Liver (tissue), 9 donors: ENCODE results near the gene AOAH. TPM values are rescaled to one million over a fixed set of nuclear protein-coding genes. Genes with fewer than 3 reads are reported as not detected.

ENCODE experiments used
- DNase-seq: peaks from one replicate; pipeline ENCODE4 v3.0.0-alpha.2; 2017; ENCODE audit warnings: low spot score
- H3K27ac ChIP-seq, 2 donors: one replicate each; pipeline ENCODE4 v1.7.0; 2013; ENCODE audit warnings: inconsistent platforms in 2 of 2, low read length in 2 of 2, control low read depth in 1 of 2, low read depth in 1 of 2, mild to moderate bottlenecking in 1 of 2
- H3K27me3 ChIP-seq, 4 donors: one replicate each; pipeline versions ENCODE4 v1.6.1 to v1.7.0; 2013; ENCODE audit warnings: low read length in 3 of 4, inconsistent platforms in 1 of 4, mild to moderate bottlenecking in 1 of 4, moderate library complexity in 1 of 4; ENCODE audit not compliant: control insufficient read depth in 4 of 4, insufficient read depth in 4 of 4
- H3K36me3 ChIP-seq, 4 donors: one replicate each; pipeline versions ENCODE4 v1.6.1 to v1.7.0; 2013; ENCODE audit warnings: low read length in 3 of 4, mild to moderate bottlenecking in 3 of 4, low read depth in 1 of 4, moderate library complexity in 1 of 4; ENCODE audit not compliant: control insufficient read depth in 4 of 4, insufficient read depth in 3 of 4
- H3K4me1 ChIP-seq, 4 donors: one replicate each; pipeline versions ENCODE4 v1.6.1 to v1.7.0; 2013; ENCODE audit warnings: low read length in 3 of 4, mild to moderate bottlenecking in 3 of 4, moderate library complexity in 1 of 4; ENCODE audit not compliant: control insufficient read depth in 4 of 4, insufficient read depth in 4 of 4
- H3K4me3 ChIP-seq, 3 donors: one replicate each; pipeline versions ENCODE4 v1.6.1 to v1.7.0; 2013; ENCODE audit warnings: low read length in 3 of 3, control low read depth in 1 of 3, low read depth in 1 of 3, mild to moderate bottlenecking in 1 of 3
- H3K9ac ChIP-seq, 2 donors: one replicate each; pipeline ENCODE4 v1.7.0; 2013; ENCODE audit warnings: low read length in 2 of 2, mild to moderate bottlenecking in 2 of 2, moderate library complexity in 2 of 2, control low read depth in 1 of 2, low read depth in 1 of 2
- H3K9me3 ChIP-seq, 4 donors: one replicate each; pipeline versions ENCODE4 v1.6.1 to v1.7.0; 2013; ENCODE audit warnings: low read length in 3 of 4; ENCODE audit not compliant: control insufficient read depth in 4 of 4
- EGR1 ChIP-seq, 2 donors: IDR thresholded peaks; 2 replicates each; pipeline ENCODE4 v1.6.1; 2016 to 2018; ENCODE audit warnings: antibody characterized with exemption in 2 of 2, low read depth in 2 of 2
- FOXA2 ChIP-seq: IDR thresholded peaks from 2 replicates; pipeline ENCODE4 v1.6.1; 2016; ENCODE audit warnings: antibody characterized with exemption
- HNF4A ChIP-seq, 2 donors: conservative IDR thresholded peaks; 2 replicates each; pipeline ENCODE4 v1.6.1; 2016; ENCODE audit warnings: antibody characterized with exemption in 2 of 2, mild to moderate bottlenecking in 2 of 2
- HNF4G ChIP-seq: IDR thresholded peaks from 2 replicates; pipeline ENCODE4 v1.6.1; 2016; ENCODE audit warnings: antibody characterized with exemption
- JUND ChIP-seq, 2 donors: IDR thresholded peaks; 2 replicates each; pipeline ENCODE4 v1.6.1; 2016; ENCODE audit warnings: antibody characterized with exemption in 2 of 2
- NR2F2 ChIP-seq: IDR thresholded peaks from 2 replicates; pipeline ENCODE4 v1.6.1; 2016; ENCODE audit warnings: antibody characterized with exemption
- RAD21 ChIP-seq, 2 donors: IDR thresholded peaks; 2 replicates each; pipeline ENCODE4 v1.6.1; 2016; ENCODE audit warnings: antibody characterized with exemption in 2 of 2, mild to moderate bottlenecking in 2 of 2
- RXRA ChIP-seq, 2 donors: IDR thresholded peaks; 2 replicates each; pipeline ENCODE4 v1.6.1; 2017 to 2018; ENCODE audit warnings: antibody characterized with exemption in 2 of 2, mild to moderate bottlenecking in 1 of 2
- SP1 ChIP-seq: IDR thresholded peaks from 2 replicates; pipeline ENCODE4 v1.6.1; 2018; ENCODE audit warnings: antibody characterized with exemption, mild to moderate bottlenecking
- TAF1 ChIP-seq: conservative IDR thresholded peaks from 2 replicates; pipeline ENCODE4 v1.6.1; 2016; ENCODE audit warnings: antibody characterized with exemption, mild to moderate bottlenecking
- YY1 ChIP-seq: IDR thresholded peaks from 2 replicates; pipeline ENCODE4 v1.6.1; 2016; ENCODE audit warnings: antibody characterized with exemption, mild to moderate bottlenecking
- WGBS: extraction: QIAGEN DNeasy Blood & Tissue Kit; methylation state at CpG from one replicate; pipeline ENCODE4 v1.1.7; 2013; 5-methylcytosine and 5-hydroxymethylcytosine counted together
- polyA plus RNA-seq, 2 donors: library from polyadenylated mRNA; stranded (reverse) in 1 of 2; unstranded in 1 of 2; fragments of 200-250 nt in 1 of 2; fragments of >200 nt in 1 of 2; fragmentation: Nextera tagmentation in 1 of 2; extraction: Ambion mirVana in 1 of 2; gene quantifications; one replicate each; pipeline versions ENCODE4 v1.2.1 to v1.2.3, GENCODE V29; 2013 to 2015
- total RNA-seq, 2 donors: library from RNA; depleted of rRNA; stranded (reverse); fragments of >200 nt; gene quantifications; one replicate each; pipeline ENCODE4 v1.2.3, GENCODE V29; 2014
- TF ChIP-seq, protein P1 (sequence below): fragments of 150-350 bp; IDR thresholded peaks from 2 replicates; pipeline ENCODE4 v1.5.1; 2017; ENCODE audit warnings: improper control_type of control experiment, low read depth, low read length; ENCODE audit not compliant: missing input control
- TF ChIP-seq, protein P2 (sequence below): IDR thresholded peaks from 2 replicates; pipeline ENCODE4 v1.6.1; 2016; ENCODE audit warnings: antibody characterized with exemption
- TF ChIP-seq, protein P3 (sequence below): IDR thresholded peaks from 2 replicates; pipeline ENCODE4 v1.6.1; 2016; ENCODE audit warnings: antibody characterized with exemption, mild to moderate bottlenecking
- TF ChIP-seq, protein P4 (sequence below): IDR thresholded peaks from 2 replicates; pipeline ENCODE4 v1.6.1; 2016; ENCODE audit warnings: antibody characterized with exemption
- donor health status: healthy.
- donor health status: healthy.
- donor health status: healthy.
- donor health status: healthy.
- donor health status: healthy.

The AOAH gene
- total and polyA plus RNA-seq, 4 donors = 2.4 to 26.7 (median 5.8) TPM

DNA sequence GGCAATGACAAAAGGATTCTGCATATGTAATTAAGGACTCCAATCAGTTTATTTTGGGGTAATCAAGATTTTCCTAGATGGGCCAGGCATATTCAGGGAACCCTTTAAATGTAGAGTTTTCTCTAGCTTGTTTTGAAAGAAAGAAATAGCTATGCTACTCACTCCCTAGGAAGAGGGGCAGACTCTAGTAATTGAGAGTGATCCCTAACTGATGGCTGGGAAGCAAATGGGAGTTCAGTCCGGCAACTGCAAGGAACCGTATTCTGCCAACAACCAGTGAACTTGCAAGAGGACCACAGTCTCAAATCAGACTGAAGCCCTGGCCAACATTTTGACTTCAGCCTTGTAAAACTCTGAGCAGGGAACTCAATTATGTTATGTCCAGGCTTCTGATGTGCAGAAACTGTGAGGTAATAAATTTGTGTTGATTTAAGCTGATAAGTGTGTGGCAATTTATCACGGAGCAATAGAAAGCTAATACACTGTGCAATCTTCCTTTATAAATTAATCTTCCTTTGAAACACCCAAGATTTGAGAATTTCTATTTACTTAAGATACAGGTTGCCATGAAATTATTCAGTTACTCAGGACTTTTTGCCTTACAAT lies 14.0 kb downstream of the AOAH start:
- Histone ChIP-seq H3K27ac (no peak overlapping the region), H3K36me3 (no peaks in the 10 kb centered on the region), H3K9me3 (peaks cover 0 to 3% (median 0%) of the 10 kb centered on the region in 4 donors), H3K27me3 (no peaks in the 10 kb centered on the region), H3K4me3 (no peak overlapping the region), H3K4me1 (peaks cover 0 to 3% (median 0%) of the 10 kb centered on the region in 4 donors), H3K9ac (no peak overlapping the region)
- 48% methylated on average over 3 of the region's 3 CpGs for WGBS
- no peak for DNase-seq
- TF ChIP-seq JUND (IDR thresholded peaks at IDR 0.05) = no peak
- TF ChIP-seq, protein P1, sequence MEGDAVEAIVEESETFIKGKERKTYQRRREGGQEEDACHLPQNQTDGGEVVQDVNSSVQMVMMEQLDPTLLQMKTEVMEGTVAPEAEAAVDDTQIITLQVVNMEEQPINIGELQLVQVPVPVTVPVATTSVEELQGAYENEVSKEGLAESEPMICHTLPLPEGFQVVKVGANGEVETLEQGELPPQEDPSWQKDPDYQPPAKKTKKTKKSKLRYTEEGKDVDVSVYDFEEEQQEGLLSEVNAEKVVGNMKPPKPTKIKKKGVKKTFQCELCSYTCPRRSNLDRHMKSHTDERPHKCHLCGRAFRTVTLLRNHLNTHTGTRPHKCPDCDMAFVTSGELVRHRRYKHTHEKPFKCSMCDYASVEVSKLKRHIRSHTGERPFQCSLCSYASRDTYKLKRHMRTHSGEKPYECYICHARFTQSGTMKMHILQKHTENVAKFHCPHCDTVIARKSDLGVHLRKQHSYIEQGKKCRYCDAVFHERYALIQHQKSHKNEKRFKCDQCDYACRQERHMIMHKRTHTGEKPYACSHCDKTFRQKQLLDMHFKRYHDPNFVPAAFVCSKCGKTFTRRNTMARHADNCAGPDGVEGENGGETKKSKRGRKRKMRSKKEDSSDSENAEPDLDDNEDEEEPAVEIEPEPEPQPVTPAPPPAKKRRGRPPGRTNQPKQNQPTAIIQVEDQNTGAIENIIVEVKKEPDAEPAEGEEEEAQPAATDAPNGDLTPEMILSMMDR = no peak
- no peak for TF ChIP-seq YY1
- peak in 1 of 2 donors; percentile 15 for TF ChIP-seq RAD21 (IDR thresholded peaks at IDR 0.05)
- TF ChIP-seq EGR1 (IDR thresholded peaks at IDR 0.05; ENCODE audit: low read depth in 2 of 2) = no peak
- no peak for TF ChIP-seq HNF4G
- peak; percentile 9 for TF ChIP-seq FOXA2
- no peak for TF ChIP-seq SP1
- TF ChIP-seq HNF4A (conservative IDR thresholded peaks at IDR 0.05) = no peak

DNA sequence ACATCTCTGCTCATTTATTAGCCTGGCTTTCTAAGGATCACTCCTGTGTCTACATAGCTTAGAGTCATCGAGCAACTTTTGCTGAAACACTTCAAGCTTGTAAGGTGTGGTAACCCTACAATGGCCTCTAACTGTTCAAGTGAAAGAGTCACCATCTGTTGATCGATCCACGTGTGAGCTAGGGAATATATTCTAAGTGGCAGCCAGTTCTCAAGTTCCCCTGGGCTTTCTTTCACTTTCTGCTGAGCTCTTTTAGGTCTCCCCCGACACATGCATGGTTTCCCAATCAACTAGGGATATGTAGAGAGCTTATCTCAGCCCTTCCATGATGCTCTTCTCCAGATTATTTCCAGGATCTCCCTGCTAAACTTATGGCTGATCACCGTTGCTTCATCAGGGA lies 15.5 kb downstream of the AOAH start:
- Histone ChIP-seq H3K27me3 (no peaks in the 10 kb centered on the region), H3K36me3 (no peaks in the 10 kb centered on the region), H3K9me3 (peaks cover 0 to 3% (median 0%) of the 10 kb centered on the region in 4 donors), H3K4me3 (no peak overlapping the region), H3K27ac (no peak overlapping the region), H3K4me1 (peaks cover 0 to 3% (median 0%) of the 10 kb centered on the region in 4 donors), H3K9ac (no peak overlapping the region)
- 82% methylated on average over 5 of the region's 5 CpGs for WGBS
- no peak for TF ChIP-seq HNF4G
- TF ChIP-seq SP1 = no peak
- TF ChIP-seq YY1 = no peak
- TF ChIP-seq JUND (IDR thresholded peaks at IDR 0.05) = no peak
- TF ChIP-seq NR2F2 = no peak
- TF ChIP-seq, protein P2, sequence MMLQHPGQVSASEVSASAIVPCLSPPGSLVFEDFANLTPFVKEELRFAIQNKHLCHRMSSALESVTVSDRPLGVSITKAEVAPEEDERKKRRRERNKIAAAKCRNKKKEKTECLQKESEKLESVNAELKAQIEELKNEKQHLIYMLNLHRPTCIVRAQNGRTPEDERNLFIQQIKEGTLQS = no peak
- no peak for TF ChIP-seq RXRA (IDR thresholded peaks at IDR 0.05)
- TF ChIP-seq FOXA2 = no peak
- TF ChIP-seq HNF4A (conservative IDR thresholded peaks at IDR 0.05) = no peak
- TF ChIP-seq TAF1 = no peak
- TF ChIP-seq, protein P3, sequence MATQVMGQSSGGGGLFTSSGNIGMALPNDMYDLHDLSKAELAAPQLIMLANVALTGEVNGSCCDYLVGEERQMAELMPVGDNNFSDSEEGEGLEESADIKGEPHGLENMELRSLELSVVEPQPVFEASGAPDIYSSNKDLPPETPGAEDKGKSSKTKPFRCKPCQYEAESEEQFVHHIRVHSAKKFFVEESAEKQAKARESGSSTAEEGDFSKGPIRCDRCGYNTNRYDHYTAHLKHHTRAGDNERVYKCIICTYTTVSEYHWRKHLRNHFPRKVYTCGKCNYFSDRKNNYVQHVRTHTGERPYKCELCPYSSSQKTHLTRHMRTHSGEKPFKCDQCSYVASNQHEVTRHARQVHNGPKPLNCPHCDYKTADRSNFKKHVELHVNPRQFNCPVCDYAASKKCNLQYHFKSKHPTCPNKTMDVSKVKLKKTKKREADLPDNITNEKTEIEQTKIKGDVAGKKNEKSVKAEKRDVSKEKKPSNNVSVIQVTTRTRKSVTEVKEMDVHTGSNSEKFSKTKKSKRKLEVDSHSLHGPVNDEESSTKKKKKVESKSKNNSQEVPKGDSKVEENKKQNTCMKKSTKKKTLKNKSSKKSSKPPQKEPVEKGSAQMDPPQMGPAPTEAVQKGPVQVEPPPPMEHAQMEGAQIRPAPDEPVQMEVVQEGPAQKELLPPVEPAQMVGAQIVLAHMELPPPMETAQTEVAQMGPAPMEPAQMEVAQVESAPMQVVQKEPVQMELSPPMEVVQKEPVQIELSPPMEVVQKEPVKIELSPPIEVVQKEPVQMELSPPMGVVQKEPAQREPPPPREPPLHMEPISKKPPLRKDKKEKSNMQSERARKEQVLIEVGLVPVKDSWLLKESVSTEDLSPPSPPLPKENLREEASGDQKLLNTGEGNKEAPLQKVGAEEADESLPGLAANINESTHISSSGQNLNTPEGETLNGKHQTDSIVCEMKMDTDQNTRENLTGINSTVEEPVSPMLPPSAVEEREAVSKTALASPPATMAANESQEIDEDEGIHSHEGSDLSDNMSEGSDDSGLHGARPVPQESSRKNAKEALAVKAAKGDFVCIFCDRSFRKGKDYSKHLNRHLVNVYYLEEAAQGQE = no peak
- TF ChIP-seq, protein P4, sequence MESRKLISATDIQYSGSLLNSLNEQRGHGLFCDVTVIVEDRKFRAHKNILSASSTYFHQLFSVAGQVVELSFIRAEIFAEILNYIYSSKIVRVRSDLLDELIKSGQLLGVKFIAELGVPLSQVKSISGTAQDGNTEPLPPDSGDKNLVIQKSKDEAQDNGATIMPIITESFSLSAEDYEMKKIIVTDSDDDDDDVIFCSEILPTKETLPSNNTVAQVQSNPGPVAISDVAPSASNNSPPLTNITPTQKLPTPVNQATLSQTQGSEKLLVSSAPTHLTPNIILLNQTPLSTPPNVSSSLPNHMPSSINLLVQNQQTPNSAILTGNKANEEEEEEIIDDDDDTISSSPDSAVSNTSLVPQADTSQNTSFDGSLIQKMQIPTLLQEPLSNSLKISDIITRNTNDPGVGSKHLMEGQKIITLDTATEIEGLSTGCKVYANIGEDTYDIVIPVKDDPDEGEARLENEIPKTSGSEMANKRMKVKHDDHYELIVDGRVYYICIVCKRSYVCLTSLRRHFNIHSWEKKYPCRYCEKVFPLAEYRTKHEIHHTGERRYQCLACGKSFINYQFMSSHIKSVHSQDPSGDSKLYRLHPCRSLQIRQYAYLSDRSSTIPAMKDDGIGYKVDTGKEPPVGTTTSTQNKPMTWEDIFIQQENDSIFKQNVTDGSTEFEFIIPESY = no peak
- no peak for DNase-seq
